GM21381 (cell line): ENCODE data around the gene TRIM31.
"Not testable (repeated sequence)": the region's sequence is repeated elsewhere in the genome, so short reads cannot be mapped to it uniquely, and the experiment has no call there.

Experiments
- ATAC-seq: cut with Tn5 transposase; IDR thresholded peaks from one replicate; pipeline ENCODE4 v1.9.1; 2021; ENCODE audit warnings: mild to moderate bottlenecking, moderate library complexity; ENCODE audit not compliant: unreplicated experiment

Gene TRIM31

DNA sequence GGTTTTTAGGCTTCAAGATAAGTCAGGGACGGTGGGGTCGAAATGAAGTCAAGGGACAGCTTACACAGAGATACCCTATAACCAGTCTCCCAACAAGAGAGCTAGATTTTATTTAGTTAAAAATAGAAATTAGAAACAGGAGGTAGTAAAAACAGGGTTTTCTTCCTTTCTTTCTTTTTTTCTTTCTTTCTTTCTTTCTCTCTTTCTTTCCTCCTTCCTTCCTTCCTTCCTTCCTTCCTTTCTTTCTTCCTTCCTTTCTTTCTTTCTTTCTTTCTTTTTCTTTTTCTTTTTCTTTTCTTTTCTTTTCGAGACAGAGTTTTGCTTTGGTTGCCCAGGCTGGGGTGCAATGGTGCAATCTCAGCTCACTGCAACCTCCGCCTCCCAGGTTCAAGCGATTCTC lies 5.8 kb upstream of the TRIM31 start:
- ATAC-seq, result not testable (repeated sequence)

DNA sequence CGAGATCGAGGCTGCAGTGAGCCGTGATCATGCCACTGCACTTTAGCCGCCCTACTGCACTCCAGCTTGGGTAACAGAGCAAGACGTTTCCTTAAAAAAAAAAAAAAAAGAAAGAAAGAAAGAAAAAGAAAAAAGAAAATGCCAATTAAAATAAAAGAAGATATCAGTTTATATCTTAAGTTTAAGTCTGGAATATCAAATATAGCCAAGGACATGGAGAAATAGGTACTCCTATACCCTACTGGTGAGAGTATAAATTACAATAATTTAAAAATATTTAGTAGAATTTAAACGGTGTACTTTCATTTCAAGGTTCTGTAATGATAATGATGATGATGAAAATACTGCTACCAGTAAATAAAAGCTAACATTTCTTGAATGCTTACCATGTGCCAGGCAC lies 3.8 kb upstream of the TRIM31 start:
- ATAC-seq, result no peak

DNA sequence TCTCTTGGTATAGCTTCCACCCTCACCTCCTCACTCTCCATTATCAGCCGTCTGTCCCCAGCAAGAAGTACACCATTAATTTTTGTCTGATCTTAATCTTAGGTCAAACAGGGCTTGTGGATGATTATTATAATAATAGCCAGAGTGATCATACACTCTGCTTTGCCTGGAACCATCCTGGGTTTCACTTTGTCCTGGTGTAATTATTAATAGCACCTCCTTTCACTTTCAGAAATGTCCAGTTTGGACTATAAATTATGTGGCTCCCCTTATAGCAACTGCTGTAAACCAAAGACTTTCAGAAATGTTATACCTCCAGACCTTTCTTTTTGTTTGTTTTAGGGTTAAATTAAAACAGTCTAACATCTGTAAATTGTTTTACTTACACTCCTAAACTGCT lies 951 bp upstream of the TRIM31 start:
- no peak for ATAC-seq

DNA sequence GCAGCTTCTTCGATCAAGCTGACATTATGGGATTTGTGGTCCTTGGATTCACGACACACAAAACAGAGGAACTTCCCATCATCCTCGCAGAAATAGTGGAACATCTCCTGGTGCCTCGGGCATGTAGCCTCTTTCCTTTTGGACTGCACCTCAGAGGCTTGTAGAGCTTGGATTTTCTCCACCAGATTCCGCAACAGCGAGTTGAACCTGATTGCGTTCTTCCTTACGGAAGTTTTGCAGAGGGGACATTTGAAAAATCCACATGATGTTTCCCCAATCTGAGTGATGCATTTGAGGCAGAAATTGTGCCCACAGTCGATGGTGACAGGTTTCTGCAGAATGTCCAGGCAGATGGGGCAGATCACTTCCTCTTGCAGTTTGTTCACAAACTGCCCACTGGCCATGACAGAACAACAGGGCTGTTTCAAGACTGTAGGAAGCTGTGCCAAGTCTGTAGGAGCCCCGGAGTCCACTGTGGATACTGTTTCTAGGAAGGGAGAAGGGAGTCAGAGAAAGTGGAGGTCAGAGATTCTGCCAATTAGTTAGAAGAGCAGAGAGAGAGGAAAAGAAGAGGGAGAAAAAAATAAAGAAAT lies 392 bp downstream of the TRIM31 start:
- ATAC-seq, result no peak

DNA sequence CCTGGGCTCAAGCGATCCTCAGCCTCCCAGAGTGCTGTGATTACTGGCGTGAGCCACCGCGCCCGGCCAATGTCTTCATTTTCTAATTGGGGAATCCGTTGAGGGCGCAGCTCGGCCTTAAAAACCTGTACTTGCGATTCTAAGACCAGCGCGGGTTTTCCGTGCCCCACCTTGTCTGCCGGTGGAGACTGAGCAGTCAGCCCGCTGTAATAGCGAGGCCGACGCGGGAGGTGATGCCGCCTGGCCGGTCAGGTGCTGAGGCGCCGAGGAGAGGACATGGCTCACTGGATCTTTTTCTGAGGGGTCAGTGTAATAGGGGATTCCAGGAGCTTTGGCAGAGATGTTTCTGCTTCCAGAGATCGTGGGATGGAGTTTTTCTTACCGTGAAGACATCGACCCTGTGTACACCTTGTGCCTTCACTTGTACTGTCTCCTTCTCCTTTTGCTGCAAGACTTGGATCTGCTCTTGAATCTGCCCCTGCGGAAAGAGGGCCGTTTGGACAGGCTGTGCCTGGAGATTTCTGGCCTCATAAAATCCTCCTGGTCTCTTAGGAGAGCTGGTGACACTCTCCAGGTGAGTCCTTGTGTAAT lies 1.5 kb downstream of the TRIM31 start:
- ATAC-seq, result no peak

DNA sequence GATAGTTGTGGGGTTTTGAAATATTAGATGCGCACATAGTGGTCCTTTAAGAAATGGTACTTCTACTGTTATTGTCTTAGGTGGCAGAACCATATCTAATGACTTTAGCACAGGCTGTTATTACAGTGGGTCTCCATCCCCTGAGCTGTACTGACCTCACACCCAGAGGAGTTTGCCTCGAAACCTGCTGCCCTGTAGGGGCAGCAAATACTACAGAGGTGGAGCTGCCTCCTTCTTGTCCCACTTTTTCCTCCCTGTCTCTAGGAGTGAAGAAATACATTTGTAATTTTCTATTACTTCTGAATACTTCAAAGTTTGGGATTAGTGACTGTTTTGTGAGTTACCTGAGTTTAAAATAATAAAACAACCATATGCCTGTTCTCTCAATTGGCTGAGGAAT lies 8.2 kb downstream of the TRIM31 start:
- ATAC-seq, result no peak

DNA sequence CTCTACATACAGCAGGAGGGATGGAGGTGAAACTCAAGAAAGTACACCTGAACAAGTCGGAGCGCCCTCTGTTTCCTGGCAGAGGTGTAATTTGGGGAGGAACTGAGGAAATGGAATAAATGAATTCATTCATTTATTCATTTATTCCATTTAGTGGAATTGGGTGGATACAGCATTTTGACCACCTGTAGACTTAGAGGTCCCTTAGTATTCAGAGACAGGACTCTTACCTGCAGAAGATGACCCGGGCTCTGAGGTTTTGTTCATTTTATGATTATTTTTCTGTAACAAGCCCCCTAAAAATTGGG lies 9.1 kb downstream of the TRIM31 start:
- no peak for ATAC-seq

DNA sequence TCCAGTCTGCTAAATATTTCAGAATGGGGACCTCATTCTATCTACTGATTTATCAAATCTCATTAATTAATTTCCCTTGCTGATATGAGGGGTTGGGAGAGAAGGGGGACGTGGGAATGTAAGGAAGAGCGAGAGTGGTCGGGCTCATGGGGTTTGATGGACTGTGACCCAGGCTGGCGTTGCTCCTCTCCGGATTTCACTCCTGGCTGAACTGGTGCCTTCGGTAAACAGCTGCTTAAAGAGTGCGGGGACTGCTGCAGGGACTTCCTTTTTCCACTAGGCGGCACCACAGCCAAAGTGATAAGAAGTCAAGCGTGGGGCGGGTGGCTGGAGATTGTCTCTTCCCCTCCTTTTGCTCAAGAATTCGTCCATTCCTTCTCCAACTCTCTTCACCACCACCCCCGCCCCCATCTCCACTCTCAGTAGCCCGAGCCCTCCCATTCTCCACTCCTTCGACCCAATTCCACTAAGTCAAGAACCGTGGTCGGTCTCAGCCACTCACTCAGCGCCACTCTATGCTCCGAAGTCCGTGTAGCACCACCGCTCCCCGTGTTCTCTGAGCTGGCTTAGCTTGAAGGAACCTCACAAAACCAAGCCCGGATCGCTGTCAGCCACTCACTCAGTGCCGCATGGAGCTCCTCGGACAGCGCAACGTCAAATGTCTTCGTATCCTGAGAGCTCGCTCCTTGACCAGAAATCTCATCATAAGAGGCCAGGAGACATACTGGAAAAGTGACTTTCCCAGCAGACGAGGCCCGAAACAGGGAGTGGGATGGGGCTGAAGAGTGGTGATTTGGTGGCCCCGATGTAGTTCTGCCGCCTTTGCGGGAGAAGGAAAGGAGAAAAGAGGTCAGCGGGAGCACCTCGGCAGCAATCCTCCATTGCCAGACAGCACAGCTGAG lies 9.7 kb downstream of the TRIM31 start:
- peak; percentile 63 for ATAC-seq

DNA sequence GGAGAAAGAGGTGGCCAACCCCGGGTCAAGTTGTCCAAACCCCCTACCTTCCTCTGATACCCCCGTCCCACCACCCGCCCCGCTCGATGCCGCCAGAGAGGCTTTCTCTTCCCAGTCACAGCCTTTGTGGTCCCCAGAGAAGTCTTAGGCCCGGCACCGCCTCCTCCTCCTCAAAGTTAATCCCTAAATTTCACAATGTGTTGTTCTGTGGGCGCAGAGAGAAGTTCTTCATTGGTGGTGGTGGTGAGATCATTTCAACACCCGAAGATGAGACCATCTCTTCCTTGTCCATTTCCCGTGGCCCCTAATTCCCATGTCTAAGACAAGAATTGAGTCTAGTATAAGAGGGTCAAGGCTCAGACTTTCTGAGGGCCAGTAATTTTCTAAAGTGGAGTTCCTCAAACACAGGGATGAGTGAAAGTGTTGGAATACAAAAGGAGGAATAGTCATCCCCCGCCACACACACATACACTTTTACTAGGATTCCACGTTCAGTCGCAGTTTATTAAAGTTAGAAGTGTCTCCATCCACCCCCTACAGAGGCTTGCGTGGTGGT lies 10.4 kb downstream of the TRIM31 start:
- no peak for ATAC-seq

DNA sequence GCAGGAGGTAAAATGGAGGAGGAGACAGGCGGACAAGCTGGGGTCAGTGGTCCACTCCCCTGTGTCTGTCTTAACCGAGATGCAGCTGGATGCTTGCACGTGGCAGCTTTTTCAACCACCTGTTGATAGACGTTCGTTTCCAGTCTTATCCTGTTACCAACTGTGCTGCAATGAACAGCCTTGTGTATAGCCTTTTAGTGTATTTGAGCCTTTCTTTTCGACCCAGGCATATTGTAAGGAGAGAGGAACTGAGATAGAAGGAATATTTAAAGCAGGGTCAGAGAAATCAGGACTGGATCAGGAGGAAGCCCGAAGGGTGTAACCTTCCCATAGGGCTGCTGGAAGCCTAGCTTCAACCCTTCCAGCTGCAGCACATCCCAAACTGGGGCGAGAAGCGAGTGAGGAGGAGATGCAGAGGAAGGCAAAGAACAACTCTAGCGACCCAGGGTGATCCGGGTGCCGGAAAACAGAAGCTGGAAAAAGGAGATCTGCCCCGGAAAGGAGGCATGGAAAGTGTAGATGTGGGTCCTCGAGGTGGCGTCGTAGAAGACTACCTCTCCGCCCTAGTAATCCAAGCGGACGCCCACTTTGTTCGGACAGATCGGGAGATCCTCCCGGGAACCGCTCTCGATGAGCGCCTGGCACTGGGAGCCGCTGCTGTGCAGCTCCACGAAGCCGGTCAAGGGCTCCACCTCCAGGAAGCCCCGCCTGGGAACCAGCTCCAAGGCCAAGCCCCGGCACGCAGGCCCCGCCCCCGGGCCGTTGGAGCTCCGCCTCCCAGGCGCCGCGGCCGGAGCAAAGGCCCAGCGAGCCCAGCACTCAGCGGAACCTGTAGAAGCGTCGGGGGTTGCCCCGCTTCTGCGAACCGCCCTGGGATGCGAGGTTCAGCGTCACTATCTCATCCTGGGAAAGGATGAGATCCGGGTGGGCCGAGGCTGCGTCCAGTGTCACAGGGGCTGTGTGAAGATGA lies 11.2 kb downstream of the TRIM31 start:
- ATAC-seq, result peak; percentile 53

DNA sequence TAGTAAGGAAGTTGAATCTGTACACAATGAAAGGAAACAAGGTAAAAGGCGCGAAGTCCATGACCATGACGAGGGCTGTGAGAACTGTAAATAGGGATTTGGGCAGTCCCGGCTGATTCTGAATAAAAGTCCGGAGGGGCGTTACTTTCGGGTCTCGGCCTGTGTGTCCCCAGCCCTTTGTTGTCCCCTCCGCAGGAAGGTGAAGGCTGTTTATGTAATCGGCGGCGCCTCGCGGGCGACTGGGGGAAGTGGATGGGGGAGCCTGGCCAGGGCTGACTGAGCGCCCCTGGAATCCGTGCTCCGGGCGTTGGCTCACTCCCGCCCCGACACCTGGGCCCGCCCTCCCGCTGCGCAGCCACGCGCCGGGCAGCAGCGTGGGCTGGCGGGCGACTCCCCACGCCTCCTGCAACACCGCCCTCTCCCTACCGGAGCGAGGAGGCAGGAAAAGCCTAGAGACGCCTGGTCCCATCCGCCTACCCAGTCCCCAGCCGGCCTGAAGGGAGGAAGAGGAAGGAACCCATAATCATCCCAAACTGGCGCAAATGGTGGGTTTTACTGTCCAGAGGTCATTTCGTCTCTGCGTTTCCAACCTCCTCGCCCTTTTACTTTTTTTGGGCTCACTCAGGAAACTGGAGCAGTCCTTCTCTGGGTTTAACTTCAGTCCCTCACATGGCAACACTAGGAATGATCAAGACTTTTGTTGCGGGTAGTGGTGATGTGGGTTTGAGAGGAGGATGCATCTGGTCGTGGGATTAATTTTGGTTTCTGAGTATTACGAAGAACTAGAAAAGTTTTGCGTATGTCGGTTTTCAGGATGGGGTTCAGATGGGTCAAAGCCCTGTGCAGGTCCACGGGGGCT lies 12.1 kb downstream of the TRIM31 start:
- ATAC-seq, result no peak

DNA sequence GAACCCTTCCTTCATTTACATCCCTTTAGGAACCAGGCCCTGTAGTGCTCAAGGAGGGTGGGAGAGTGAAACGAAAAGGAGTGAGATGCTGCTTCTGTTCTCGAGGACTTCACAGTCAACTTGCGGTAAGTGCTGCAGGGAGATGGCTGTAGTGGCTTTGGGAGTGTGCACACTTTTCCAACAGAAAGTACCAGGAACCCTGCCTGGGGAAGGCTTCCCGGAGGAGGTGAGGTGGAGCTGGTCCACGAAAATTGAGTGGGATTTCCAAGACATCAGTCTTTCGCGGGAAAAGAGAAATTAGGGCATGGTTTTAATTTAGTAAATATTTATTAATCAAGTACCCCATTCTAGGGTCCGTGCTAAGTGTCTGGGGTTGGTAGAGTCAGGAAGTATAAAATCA lies 12.7 kb downstream of the TRIM31 start:
- ATAC-seq, result no peak

DNA sequence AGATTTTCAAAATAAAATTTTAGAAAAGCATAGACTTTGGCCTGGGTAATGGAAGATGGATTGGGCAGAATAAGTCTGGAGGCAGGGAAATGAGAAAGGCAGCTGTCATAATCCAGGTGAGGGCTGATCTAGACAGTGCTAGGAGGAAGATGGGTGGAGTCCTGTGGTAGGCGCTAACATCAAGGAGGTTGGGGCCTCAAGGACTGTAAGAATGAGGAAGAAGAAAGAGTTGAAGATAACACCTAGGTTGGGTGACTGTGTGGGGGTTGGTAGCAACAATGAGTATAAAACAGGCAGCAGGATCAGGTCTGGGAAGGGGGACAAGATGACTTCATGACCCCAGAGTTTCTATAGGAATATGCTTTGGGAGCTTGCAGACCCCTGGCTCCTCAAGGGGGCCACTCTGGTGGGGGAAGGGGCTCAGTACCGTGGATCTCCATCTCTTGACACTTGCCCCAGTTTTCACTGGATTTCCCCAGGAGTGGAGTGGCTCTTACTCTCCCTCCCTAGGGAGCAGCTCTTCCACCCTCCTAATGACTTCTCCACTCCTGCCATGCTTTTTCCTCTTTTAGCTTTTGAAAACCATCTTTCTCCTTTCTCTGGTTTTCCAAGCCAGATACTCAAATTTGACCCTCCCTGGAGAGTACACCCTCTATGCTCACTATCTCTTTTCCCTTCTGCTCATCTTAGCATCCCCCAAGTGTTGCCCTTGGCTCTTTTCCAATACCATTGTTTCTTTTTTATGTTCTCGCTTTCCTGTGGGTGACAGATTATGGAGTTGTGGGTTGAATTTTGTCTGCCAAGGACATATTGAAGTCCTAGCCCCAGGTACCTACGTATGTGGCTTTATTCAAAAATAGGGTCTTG lies 14.8 kb downstream of the TRIM31 start:
- ATAC-seq, result no peak

DNA sequence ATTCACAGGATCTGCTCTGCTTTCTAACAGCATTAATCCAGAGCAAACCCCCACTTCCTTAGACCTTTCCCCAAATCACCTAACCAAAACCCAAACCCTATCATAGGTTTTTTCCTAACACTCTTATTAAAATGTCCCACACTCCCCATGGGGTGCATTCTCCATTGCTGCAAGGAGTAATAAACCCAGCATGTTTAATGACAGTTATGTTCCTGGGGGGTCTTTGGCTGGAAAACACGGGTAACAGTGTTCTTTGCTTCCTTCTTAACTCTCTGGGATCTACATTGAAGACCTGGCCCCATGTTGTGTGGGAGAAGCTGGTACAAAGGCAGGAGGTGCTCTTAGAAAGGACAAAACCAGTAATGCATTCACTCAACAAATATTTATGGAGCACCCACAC lies 16.1 kb downstream of the TRIM31 start:
- no peak for ATAC-seq

DNA sequence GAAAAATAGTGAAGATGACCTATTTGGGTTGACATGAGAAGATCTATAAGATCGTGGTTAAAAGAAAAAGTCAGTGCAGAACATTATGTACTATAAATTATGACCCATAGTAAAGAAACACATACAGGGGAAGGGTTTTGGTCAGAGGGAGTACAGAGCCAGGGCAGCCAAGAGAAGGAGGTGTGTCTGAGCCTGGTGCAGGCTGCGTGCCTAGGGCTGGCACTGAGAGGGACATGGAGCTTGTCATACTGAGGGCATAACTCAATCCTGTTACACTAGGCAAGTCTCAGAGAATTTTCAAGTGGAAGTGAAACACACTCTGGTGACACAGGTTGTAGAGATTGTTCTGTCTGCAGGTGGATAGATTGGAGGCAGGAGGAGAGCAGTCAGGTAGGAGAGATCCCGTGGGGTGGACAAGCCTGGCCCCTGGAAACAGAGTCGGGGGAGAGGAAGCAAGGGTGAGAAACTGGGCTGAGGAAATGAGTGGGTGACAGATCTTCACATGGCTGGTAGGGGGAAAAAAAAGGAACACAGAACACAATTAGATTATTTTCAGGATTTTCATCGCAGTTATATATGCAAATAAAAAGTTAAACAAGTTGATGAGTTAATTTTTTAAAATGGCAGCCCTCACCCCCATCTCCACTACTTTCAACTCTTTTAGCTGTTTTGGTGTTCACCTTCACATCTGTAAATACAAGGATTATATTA lies 18.8 kb downstream of the TRIM31 start:
- ATAC-seq, result no peak

DNA sequence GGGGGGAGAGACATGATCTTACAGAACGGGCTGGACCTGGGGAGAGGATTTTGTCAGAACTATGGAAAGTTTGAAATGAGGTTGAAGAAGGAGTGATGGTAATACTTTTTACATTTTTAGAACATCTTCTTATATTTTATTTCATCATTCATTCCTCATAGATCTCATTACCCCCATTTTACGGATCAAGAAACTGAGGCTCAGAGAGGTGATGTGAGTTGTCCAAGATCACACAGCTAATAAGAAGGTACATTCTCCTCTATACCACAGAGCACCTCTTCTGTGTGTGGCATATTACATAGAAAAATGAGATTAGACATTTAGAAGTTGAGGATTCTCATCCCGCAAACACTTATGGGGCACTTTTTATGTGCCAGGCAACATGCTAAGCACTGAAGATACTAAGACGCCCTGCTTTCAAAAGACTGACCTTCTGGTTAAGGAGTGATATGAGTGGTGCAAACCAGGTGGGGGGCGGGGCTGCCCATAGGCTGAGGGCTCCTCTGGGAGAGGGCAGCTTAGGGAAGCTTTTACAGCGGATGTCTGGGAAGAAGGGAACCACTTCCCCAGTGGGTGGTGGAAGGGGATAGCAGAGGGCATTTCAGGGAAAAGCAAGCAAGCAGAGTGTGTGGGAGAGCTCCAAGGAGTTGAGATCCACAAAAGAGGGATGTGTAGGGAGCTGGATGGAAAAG lies 19.9 kb downstream of the TRIM31 start:
- ATAC-seq, result no peak

DNA sequence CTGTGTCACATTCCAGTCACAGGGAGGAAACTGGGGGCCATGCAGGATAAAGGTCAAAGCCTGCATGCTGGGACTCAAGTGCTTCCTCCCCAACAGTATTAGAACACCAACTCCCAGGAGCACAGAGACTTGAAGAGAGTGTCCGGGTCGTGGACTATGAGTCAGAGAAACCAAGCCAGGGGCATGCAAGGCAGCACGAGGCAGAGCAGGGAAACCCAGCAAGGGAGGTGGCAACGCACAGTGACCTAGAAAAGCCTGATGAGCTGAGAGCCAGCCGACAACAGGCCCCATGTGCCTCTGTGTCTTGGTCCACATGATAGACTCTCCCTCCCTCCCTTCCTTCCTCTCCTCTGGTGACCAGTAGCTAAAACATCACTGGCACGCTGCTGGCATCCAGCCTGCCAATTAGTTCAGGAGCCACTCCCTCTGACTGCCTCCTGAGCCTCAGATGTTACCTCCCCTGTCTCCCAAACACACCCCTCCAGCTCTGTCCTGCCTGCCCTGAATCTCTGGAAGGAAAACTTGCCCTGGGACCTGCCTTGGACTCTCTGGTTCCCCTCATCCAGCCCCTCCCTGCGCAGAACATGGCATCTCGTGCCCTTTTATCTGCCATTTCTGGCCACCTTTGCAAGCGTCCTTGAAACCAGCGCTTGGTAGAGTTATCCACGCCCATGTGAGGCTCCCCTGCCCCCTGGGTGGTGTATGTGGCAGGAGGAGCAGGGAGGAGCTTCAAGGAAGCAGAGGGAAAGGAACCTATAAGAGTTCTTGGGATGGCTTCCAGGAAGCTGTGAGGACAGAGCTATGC lies 21.1 kb downstream of the TRIM31 start:
- ATAC-seq, result no peak
